Fibroblast of lung (primary cell): ENCODE data around the gene NAXE. TPM values are rescaled to one million over a fixed set of nuclear protein-coding genes. Genes with fewer than 3 reads are reported as not detected.

ENCODE experiments used
- DNase-seq, 2 donors: peaks; one replicate each; pipeline versions ENCODE4 v3.0.0 to v3.0.0-alpha.2; 2010; ENCODE audit warnings: low read depth in 2 of 2
- H2AFZ ChIP-seq: 2 replicates; pipeline ENCODE4 v1.5.1; 2012; ENCODE audit warnings: low read length, control low read depth, inconsistent platforms
- H3K27ac ChIP-seq: 2 replicates; pipeline ENCODE4 v1.5.1; 2011; ENCODE audit warnings: low read length, control low read depth; ENCODE audit not compliant: insufficient read depth
- H3K27me3 ChIP-seq: 2 replicates; pipeline ENCODE4 v1.5.1; 2011; ENCODE audit warnings: mild to moderate bottlenecking, low read length; ENCODE audit not compliant: control insufficient read depth, insufficient read depth
- H3K36me3 ChIP-seq: 2 replicates; pipeline ENCODE4 v1.5.1; 2011; ENCODE audit warnings: low read length; ENCODE audit not compliant: control insufficient read depth, insufficient read depth
- H3K4me1 ChIP-seq: 2 replicates; pipeline ENCODE4 v1.5.1; 2011; ENCODE audit warnings: low read length; ENCODE audit not compliant: control insufficient read depth, insufficient read depth; ENCODE audit errors: extremely low read depth
- H3K4me2 ChIP-seq: 2 replicates; pipeline ENCODE4 v1.5.1; 2011; ENCODE audit warnings: low read length, control low read depth; ENCODE audit not compliant: insufficient read depth; ENCODE audit errors: extremely low read depth
- H3K4me3 ChIP-seq, 4 experiments: fragments of 200-600 bp in 1 of 4; sonication (generic) in 1 of 4; replicated peaks in 1 of 4; 2 replicates each; pipeline ENCODE4 v1.5.1; 2011 to 2016; ENCODE audit warnings: low read length in 4 of 4, low read depth in 3 of 4, mild to moderate bottlenecking in 3 of 4, control low read depth in 2 of 4, inconsistent platforms in 1 of 4, mixed read lengths in 1 of 4; ENCODE audit not compliant: insufficient read depth in 1 of 4; ENCODE audit errors: control extremely low read depth in 1 of 4
- H3K79me2 ChIP-seq: 2 replicates; pipeline ENCODE4 v1.5.1; 2012; ENCODE audit warnings: mild to moderate bottlenecking, low read length, inconsistent platforms; ENCODE audit not compliant: control insufficient read depth, insufficient read depth
- H3K9ac ChIP-seq: 2 replicates; pipeline ENCODE4 v1.5.1; 2011; ENCODE audit warnings: mild to moderate bottlenecking, low read length, control low read depth; ENCODE audit not compliant: insufficient read depth
- H3K9me3 ChIP-seq: 2 replicates; pipeline ENCODE4 v1.5.1; 2012; ENCODE audit warnings: low read depth, low read length; ENCODE audit not compliant: control insufficient read depth, insufficient read depth
- H4K20me1 ChIP-seq: 2 replicates; pipeline ENCODE4 v1.5.1; 2011; ENCODE audit warnings: low read length; ENCODE audit not compliant: control insufficient read depth, insufficient read depth; ENCODE audit errors: extremely low read depth
- EZH2 ChIP-seq: IDR thresholded peaks from 2 replicates; pipeline ENCODE4 v1.5.1; 2012; ENCODE audit warnings: low read length, control low read depth, mild to moderate bottlenecking; ENCODE audit errors: missing control alignments
- polyA plus RNA-seq, 2 donors: library from polyadenylated mRNA; depleted of rRNA in 1 of 2; stranded (reverse) in 1 of 2; unstranded in 1 of 2; fragments of >200 nt; gene quantifications; 2 replicates each; pipeline ENCODE4 v1.2.1, GENCODE V29; 2011 to 2012; ENCODE audit warnings: missing spikeins in 1 of 2
- total RNA-seq: library from RNA; depleted of rRNA; stranded (reverse); fragments of >200 nt; gene quantifications from 2 replicates; pipeline ENCODE4 v1.2.1, GENCODE V29; 2014
- TF ChIP-seq, protein P1 (sequence below), 2 donors: IDR thresholded peaks in 1 of 2; conservative IDR thresholded peaks in 1 of 2; 1 replicate in 1 of 2; 2 replicates in 1 of 2; pipeline ENCODE4 v1.5.1; 2011 to 2012; ENCODE audit warnings: low read length in 2 of 2, control low read depth in 1 of 2, inconsistent platforms in 1 of 2, low read depth in 1 of 2, mild to moderate bottlenecking in 1 of 2

NAXE gene
- total and polyA plus RNA-seq, 2 donors (not counting 1 experiment from before 2014, with no cell fraction given), result 41.6 to 64.4 TPM

DNA sequence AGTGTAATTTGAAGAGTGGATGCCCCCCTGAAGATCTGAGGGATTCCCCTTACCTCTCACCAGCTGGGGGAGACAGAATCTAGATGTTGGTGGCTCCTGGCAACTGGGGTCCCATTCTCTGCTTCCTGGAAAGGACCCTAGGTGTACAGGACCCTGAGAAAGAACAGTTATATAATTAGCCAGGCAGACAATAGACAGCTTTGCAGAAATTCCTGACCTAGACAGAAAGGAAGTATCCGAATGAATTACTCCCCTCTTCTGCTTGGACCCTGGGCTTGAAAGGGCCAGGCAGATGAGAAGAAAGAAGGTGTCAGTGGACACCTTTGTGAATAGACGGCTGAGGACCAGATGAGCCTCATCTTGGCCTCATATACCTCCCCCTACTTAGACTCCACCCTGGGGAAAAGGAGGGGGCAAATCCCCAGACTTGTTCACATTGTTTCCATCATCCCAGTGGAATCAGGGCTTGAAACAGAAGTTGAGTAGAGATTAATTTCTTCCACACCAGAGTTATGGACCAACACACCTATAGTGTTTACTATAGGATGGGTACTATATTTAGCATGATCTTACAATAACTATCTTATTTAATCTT lies 17.4 kb upstream of the NAXE start:
- no peak overlapping the region for H2AFZ ChIP-seq
- H3K4me3 ChIP-seq, result no peak overlapping the region

DNA sequence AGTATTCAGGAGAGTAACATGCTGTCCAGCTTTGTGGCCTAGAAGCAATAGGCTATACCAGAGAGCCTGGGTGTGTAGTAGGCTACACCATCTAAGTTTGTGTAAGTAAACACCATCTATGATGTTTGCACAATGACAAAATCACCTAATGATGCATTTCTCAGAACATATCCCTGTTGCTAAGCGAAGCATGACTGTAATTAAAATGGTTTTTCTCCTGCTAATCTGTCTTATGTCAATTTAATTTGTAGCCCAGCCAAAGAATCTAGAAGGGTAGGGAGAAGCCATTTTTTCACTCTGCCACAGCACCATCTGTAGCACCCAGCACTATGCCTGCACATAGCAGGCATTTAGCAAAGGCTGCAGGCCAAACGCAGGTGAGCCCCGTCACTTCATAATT lies 14.0 kb upstream of the NAXE start:
- TF ChIP-seq, protein P1, sequence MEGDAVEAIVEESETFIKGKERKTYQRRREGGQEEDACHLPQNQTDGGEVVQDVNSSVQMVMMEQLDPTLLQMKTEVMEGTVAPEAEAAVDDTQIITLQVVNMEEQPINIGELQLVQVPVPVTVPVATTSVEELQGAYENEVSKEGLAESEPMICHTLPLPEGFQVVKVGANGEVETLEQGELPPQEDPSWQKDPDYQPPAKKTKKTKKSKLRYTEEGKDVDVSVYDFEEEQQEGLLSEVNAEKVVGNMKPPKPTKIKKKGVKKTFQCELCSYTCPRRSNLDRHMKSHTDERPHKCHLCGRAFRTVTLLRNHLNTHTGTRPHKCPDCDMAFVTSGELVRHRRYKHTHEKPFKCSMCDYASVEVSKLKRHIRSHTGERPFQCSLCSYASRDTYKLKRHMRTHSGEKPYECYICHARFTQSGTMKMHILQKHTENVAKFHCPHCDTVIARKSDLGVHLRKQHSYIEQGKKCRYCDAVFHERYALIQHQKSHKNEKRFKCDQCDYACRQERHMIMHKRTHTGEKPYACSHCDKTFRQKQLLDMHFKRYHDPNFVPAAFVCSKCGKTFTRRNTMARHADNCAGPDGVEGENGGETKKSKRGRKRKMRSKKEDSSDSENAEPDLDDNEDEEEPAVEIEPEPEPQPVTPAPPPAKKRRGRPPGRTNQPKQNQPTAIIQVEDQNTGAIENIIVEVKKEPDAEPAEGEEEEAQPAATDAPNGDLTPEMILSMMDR (conservative IDR thresholded peaks at IDR 0.05 in 1 of 2, IDR thresholded peaks at IDR 0.05 in 1 of 2; ENCODE audit: low read depth in 1 of 2, low read length in 2 of 2), result no peak
- TF ChIP-seq EZH2, result no peak
- H3K4me2 ChIP-seq, result no peak overlapping the region
- H3K27me3 ChIP-seq, result peaks cover 6% of the 10 kb centered on the region
- H4K20me1 ChIP-seq, result no peaks in the 10 kb centered on the region
- H3K9me3 ChIP-seq, result no peaks in the 10 kb centered on the region
- no peaks in the 10 kb centered on the region for H3K79me2 ChIP-seq
- no peak overlapping the region for H3K4me3 ChIP-seq
- no peaks in the 10 kb centered on the region for H3K36me3 ChIP-seq
- no peak overlapping the region for H2AFZ ChIP-seq
- no peak for DNase-seq
- no peak overlapping the region for H3K9ac ChIP-seq
- no peaks in the 10 kb centered on the region for H3K4me1 ChIP-seq
- H3K27ac ChIP-seq, result no peak overlapping the region

More for the DNA sequence above, 17.4 kb upstream of the NAXE start:
- Histone ChIP-seq H3K4me1 (peaks cover 10% of the 10 kb centered on the region), H4K20me1 (no peaks in the 10 kb centered on the region), H3K36me3 (no peaks in the 10 kb centered on the region), H3K9me3 (no peaks in the 10 kb centered on the region), H3K9ac (no peak overlapping the region), H3K27ac (no peak overlapping the region), H3K4me2 (no peak overlapping the region), H3K79me2 (peaks cover 21% of the 10 kb centered on the region), H3K27me3 (peaks cover 6% of the 10 kb centered on the region)
- DNase-seq, result no peak
- TF ChIP-seq EZH2, result no peak
- TF ChIP-seq, protein P1 (conservative IDR thresholded peaks at IDR 0.05 in 1 of 2, IDR thresholded peaks at IDR 0.05 in 1 of 2; ENCODE audit: low read depth in 1 of 2, low read length in 2 of 2), result no peak

DNA sequence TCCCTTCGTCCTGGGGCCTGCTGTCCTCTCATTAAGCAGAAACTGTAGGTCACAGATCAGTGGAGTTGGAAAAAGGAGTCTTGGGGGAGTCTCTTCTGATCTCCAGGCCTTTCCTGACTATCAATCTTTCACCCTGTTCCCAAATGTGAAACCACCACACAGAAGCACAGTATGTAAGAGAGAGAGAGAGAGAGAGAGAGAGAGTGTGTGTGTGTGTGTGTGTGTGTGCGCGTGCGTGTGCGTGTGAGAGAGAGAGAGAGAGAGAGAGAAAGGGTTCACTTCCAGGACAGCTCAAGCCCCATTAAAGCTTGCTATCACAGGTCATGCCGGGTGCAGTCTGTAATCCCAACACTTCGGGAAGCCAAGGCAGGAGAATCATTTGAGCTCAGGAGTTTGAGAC lies 13.5 kb upstream of the NAXE start:
- Histone ChIP-seq H3K4me1 (no peaks in the 10 kb centered on the region), H3K9ac (no peak overlapping the region), H3K4me3 (no peak overlapping the region), H3K27me3 (peaks cover 6% of the 10 kb centered on the region), H3K79me2 (no peaks in the 10 kb centered on the region), H4K20me1 (no peaks in the 10 kb centered on the region), H3K9me3 (no peaks in the 10 kb centered on the region), H3K27ac (no peak overlapping the region), H3K36me3 (no peaks in the 10 kb centered on the region), H2AFZ (no peak overlapping the region), H3K4me2 (no peak overlapping the region)
- no peak for DNase-seq
- TF ChIP-seq, protein P1 (conservative IDR thresholded peaks at IDR 0.05 in 1 of 2, IDR thresholded peaks at IDR 0.05 in 1 of 2; ENCODE audit: low read depth in 1 of 2, low read length in 2 of 2), result no peak
- TF ChIP-seq EZH2, result no peak
